ENCODE data around the gene ZNF891. TPM values are rescaled to one million over a fixed set of nuclear protein-coding genes. Genes with fewer than 3 reads are reported as not detected.

The ZNF891 gene
- total RNA-seq, 1 experiment from 2014 or later, result 2.1 TPM

DNA sequence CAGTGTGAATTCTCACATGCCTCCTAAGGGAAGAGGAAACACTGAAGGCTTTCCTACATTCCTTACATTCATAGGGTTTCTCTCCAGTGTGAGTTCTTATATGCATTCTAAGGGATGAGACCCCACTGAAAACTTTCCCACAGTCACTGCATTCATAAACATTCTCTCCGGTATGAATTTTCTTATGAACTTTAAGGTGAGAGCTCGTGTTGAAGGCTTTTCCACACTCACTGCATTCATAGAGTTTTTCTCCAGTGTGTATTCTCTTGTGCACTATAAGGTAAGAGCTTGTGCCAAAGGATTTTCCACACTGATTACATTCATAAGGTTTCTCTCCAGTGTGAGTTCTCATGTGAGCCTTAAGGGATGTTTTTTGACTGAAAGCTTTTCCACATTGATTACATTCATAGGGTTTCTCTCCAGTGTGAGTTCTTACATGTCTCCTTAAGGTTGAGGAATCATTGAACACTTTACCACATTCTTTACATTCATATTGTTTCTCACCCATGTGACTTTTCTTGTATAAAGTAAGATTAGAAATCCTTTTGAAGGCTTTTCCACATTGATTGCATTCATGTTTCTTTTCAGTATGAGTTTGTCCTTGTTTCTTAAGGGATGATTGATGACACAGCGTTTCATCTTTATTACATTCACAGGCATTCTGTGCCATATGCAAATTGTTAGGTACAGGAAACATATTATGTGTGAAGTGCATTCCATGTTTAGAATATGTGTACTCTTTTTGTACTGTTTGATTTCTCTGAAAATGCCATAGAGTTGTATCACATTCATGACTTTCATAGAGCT lies 9.5 kb downstream of the ZNF891 start:
- Histone ChIP-seq H2AK5ac (ENCODE audit: insufficient read length, low read length) (no peak overlapping the region), H3K14ac (ENCODE audit: insufficient read depth, low read length) (no peak overlapping the region), H3K4me1 (ENCODE audit: insufficient read depth, low read length) (no peaks in the 10 kb centered on the region), H4K5ac (ENCODE audit: insufficient read length, low read depth, low read length) (no peak overlapping the region), H3K9ac (ENCODE audit: extremely low read depth, insufficient read length, low read length) (no peak overlapping the region), H2BK15ac (ENCODE audit: low read depth, low read length) (no peak overlapping the region), H3K79me2 (ENCODE audit: insufficient read depth, low read length) (no peaks in the 10 kb centered on the region; the same call in 1 of the 2 replicates), H2BK12ac (ENCODE audit: insufficient read length, low read depth, low read length) (no peak overlapping the region), H3K9me3 (ENCODE audit: control insufficient read depth, low read depth, low read length) (peaks cover 98% of the 10 kb centered on the region), H3K23me2 (ENCODE audit: insufficient read length, low read depth, low read length, poor library complexity, severe bottlenecking) (no peaks in the 10 kb centered on the region), H2BK120ac (ENCODE audit: low read depth, low read length, poor library complexity, severe bottlenecking) (no peak overlapping the region), H4K91ac (ENCODE audit: insufficient read length, low read depth, low read length) (no peak overlapping the region), H3K4me2 (ENCODE audit: insufficient read depth, insufficient read length, low read length) (no peak overlapping the region), H3K27me3 (ENCODE audit: insufficient read depth, low read length) (no peaks in the 10 kb centered on the region), H4K20me1 (ENCODE audit: control insufficient read depth, insufficient read depth, insufficient read length) (no peaks in the 10 kb centered on the region), H3T11ph (ENCODE audit: low read length) (no peak overlapping the region), H3K56ac (ENCODE audit: insufficient read length, low read depth, low read length) (no peak overlapping the region), H3K4ac (ENCODE audit: low read depth, low read length) (no peak overlapping the region), H3K23ac (ENCODE audit: insufficient read length, low read depth, low read length) (no peak overlapping the region), H3K27ac (ENCODE audit: insufficient read length, low read depth, low read length) (no peak overlapping the region), H2BK5ac (ENCODE audit: insufficient read length, low read length) (no peak overlapping the region), H2AFZ (ENCODE audit: low read length) (no peak overlapping the region), H4K8ac (replicated peaks; ENCODE audit: insufficient read length, low read depth, low read length) (no peak overlapping the region), H3K18ac (ENCODE audit: insufficient read length, low read depth, low read length) (no peak overlapping the region), H2BK20ac (ENCODE audit: low read depth, low read length, poor library complexity, severe bottlenecking) (no peak overlapping the region), H3K79me1 (ENCODE audit: insufficient read depth, low read depth, low read length, poor library complexity, severe bottlenecking) (peaks cover 3% of the 10 kb centered on the region)
- Mint-ChIP-seq H3K4me1 (no peaks in the 10 kb centered on the region), H3K27me3 (ENCODE audit: low read depth) (peaks cover 2% of the 10 kb centered on the region), H3K36me3 (ENCODE audit: insufficient read depth in 1 of 3, low read depth in 3 of 3) (peaks cover 82 to 97% (median 92%) of the 10 kb centered on the region in 3 experiments), H3K4me3 (no peak overlapping the region), H3K27ac (no peak overlapping the region), H3K9me3 (peaks cover 91 to 95% of the 10 kb centered on the region in 2 experiments)
- TF ChIP-seq, protein P1, sequence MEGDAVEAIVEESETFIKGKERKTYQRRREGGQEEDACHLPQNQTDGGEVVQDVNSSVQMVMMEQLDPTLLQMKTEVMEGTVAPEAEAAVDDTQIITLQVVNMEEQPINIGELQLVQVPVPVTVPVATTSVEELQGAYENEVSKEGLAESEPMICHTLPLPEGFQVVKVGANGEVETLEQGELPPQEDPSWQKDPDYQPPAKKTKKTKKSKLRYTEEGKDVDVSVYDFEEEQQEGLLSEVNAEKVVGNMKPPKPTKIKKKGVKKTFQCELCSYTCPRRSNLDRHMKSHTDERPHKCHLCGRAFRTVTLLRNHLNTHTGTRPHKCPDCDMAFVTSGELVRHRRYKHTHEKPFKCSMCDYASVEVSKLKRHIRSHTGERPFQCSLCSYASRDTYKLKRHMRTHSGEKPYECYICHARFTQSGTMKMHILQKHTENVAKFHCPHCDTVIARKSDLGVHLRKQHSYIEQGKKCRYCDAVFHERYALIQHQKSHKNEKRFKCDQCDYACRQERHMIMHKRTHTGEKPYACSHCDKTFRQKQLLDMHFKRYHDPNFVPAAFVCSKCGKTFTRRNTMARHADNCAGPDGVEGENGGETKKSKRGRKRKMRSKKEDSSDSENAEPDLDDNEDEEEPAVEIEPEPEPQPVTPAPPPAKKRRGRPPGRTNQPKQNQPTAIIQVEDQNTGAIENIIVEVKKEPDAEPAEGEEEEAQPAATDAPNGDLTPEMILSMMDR (conservative IDR thresholded peaks at IDR 0.05), result no peak
- DNase-seq, result no peak
- WGBS (ENCODE audit: extremely low coverage, insufficient read length, low lambda C conversion rate), result no CpG with 5 or more reads among the region's 3 CpGs

Measured in H9 (cell line).